Trophoblast cell (in vitro differentiated cells and primary cell): ENCODE measurements around the gene OPCML.

Experiments
- DNase-seq, 2 donors: peaks; one replicate each; pipeline ENCODE4 v3.0.0-alpha.2; 2016
- H2AFZ ChIP-seq: 2 replicates; pipeline ENCODE4 v1.6.1; 2013; ENCODE audit warnings: low read length, moderate library complexity, mild to moderate bottlenecking; ENCODE audit not compliant: insufficient read depth, poor library complexity
- H2AK5ac ChIP-seq: 2 replicates; pipeline ENCODE4 v1.6.1; 2013; ENCODE audit warnings: mild to moderate bottlenecking, low read length
- H2BK120ac ChIP-seq: 2 replicates; pipeline ENCODE4 v1.6.1; 2013; ENCODE audit warnings: low read length, mild to moderate bottlenecking, moderate library complexity; ENCODE audit not compliant: insufficient read depth, poor library complexity
- H2BK12ac ChIP-seq: 2 replicates; pipeline ENCODE4 v1.6.1; 2013; ENCODE audit warnings: mild to moderate bottlenecking, low read length, moderate library complexity
- H2BK5ac ChIP-seq: 2 replicates; pipeline ENCODE4 v1.6.1; 2013; ENCODE audit warnings: low read length, low read depth, moderate library complexity, mild to moderate bottlenecking; ENCODE audit not compliant: poor library complexity
- H3K14ac ChIP-seq: 2 replicates; pipeline ENCODE4 v1.6.1; 2013; ENCODE audit warnings: mild to moderate bottlenecking, low read length
- H3K18ac ChIP-seq: 2 replicates; pipeline ENCODE4 v1.6.1; 2013; ENCODE audit warnings: mild to moderate bottlenecking, low read length
- H3K23ac ChIP-seq: 2 replicates; pipeline ENCODE4 v1.6.1; 2013; ENCODE audit warnings: low read length
- H3K27ac ChIP-seq: 2 replicates; pipeline ENCODE4 v1.5.1; 2013; ENCODE audit warnings: low read depth, mild to moderate bottlenecking, inconsistent platforms, low read length, moderate library complexity
- H3K27me3 ChIP-seq: 2 replicates; pipeline ENCODE4 v1.6.1; 2013; ENCODE audit warnings: inconsistent platforms, mild to moderate bottlenecking, low read length, moderate library complexity; ENCODE audit not compliant: insufficient read depth
- H3K36me3 ChIP-seq, 2 experiments: 1 replicate in 1 of 2; 2 replicates in 1 of 2; pipeline ENCODE4 v1.6.1; 2013; ENCODE audit warnings: low read length in 2 of 2, mild to moderate bottlenecking in 2 of 2, moderate library complexity in 1 of 2; ENCODE audit not compliant: insufficient read depth in 2 of 2, control insufficient read depth in 1 of 2
- H3K4ac ChIP-seq: 2 replicates; pipeline ENCODE4 v1.6.1; 2013; ENCODE audit warnings: low read depth, mild to moderate bottlenecking, low read length, moderate library complexity
- H3K4me1 ChIP-seq, 2 experiments: 1 replicate in 1 of 2; 2 replicates in 1 of 2; pipeline ENCODE4 v1.6.1; 2013; ENCODE audit warnings: low read length in 2 of 2, mild to moderate bottlenecking in 2 of 2, moderate library complexity in 1 of 2; ENCODE audit not compliant: insufficient read depth in 2 of 2, control insufficient read depth in 1 of 2
- H3K4me2 ChIP-seq: 2 replicates; pipeline ENCODE4 v1.6.1; 2013; ENCODE audit warnings: inconsistent platforms, mild to moderate bottlenecking, low read length, moderate library complexity
- H3K4me3 ChIP-seq: 2 replicates; pipeline ENCODE4 v1.5.1; 2013; ENCODE audit warnings: mild to moderate bottlenecking, low read depth, low read length, inconsistent platforms
- H3K79me1 ChIP-seq: one replicate; pipeline ENCODE4 v1.6.1; 2013; ENCODE audit warnings: low read length
- H3K79me2 ChIP-seq: 2 replicates; pipeline ENCODE4 v1.6.1; 2013; ENCODE audit warnings: low read length, mild to moderate bottlenecking; ENCODE audit not compliant: control insufficient read depth, insufficient read depth, poor library complexity
- H3K9ac ChIP-seq: 2 replicates; pipeline ENCODE4 v1.6.1; 2013; ENCODE audit warnings: mild to moderate bottlenecking, low read length
- H3K9me3 ChIP-seq: 2 replicates; pipeline ENCODE4 v1.6.1; 2013; ENCODE audit warnings: low read depth, mild to moderate bottlenecking, control low read depth, inconsistent platforms, low read length; ENCODE audit not compliant: insufficient read depth
- H4K12ac ChIP-seq: 2 replicates; pipeline ENCODE4 v1.6.1; 2013; ENCODE audit warnings: low read depth, mild to moderate bottlenecking, low read length, moderate library complexity
- H4K8ac ChIP-seq: 2 replicates; pipeline ENCODE4 v1.6.1; 2013; ENCODE audit warnings: low read depth, mild to moderate bottlenecking, low read length, moderate library complexity
- H4K91ac ChIP-seq: one replicate; pipeline ENCODE4 v1.6.1; 2013; ENCODE audit warnings: low read depth, mild to moderate bottlenecking, low read length, moderate library complexity
- WGBS: extraction: QIAGEN DNeasy Blood & Tissue Kit; methylation state at CpG from one replicate; pipeline ENCODE4 v1.1.7; 2013; ENCODE audit warnings: missing lambda C conversion rate; ENCODE audit not compliant: insufficient read length, insufficient coverage; ENCODE audit errors: extremely low coverage; 5-methylcytosine and 5-hydroxymethylcytosine counted together

Gene OPCML

DNA sequence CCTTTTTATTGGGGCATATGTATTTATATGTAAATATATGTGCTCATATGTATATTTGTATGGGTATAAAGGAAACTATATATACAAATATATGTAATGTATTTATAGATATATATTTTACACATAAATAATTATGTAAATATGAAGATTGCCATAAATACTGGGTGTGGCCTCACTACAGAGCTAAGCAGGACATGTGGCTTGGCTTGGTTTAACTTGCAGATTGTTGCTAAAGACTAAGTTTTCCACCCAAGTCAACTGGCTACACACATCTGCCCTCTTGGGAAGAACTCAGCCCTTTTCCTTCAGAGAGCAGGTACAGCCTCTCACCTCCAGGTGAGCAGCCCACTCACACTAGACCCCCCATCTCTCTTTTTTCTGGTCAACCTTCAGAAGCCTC lies 315.5 kb downstream of the OPCML start:
- Histone ChIP-seq H3K4ac (no peak overlapping the region), H2BK120ac (no peak overlapping the region), H3K4me3 (no peak overlapping the region), H2BK12ac (no peak overlapping the region), H3K4me1 (peaks cover 6 to 8% of the 10 kb centered on the region in 2 experiments), H4K12ac (no peak overlapping the region), H3K79me1 (peaks cover 3% of the 10 kb centered on the region), H3K79me2 (no peaks in the 10 kb centered on the region), H3K23ac (no peak overlapping the region), H3K36me3 (no peaks in the 10 kb centered on the region), H2BK5ac (no peak overlapping the region), H3K18ac (no peak overlapping the region), H2AK5ac (no peak overlapping the region), H3K4me2 (no peak overlapping the region), H3K27ac (no peak overlapping the region), H3K9ac (no peak overlapping the region), H3K9me3 (no peaks in the 10 kb centered on the region), H4K91ac (no peak overlapping the region), H4K8ac (no peak overlapping the region), H3K14ac (no peak overlapping the region), H2AFZ (no peak overlapping the region), H3K27me3 (no peaks in the 10 kb centered on the region)
- no peak for DNase-seq

DNA sequence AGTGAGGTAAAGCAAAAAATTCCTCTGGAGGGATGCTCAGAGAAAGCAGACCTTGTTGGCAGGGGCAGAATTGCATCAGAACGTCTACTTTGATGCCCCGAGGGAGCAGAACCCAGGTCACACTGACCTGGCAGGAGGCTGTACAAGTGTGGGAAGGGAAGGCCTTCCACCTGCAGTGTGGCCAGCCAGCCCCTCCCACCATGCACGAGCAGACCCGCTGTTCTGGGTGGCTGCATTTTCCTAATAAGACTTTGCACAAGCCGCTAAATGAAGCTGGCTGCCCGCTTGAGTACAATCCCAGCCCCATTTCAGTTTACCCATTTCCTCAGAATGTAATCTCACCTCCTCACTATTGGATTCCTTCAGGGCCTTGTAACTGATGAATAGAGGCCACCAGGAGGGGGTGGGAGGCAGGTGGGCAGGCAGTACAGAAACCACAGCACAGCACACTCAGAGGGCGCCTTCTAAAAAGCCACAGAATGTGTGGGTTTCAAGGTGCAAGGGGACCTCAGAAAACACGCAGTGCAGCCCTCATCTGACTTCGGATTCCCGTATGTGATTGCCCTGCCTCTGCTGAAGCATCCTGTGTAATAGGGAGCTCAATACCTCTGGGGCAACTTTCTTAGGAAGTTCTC lies 316.6 kb downstream of the OPCML start:
- Histone ChIP-seq H3K23ac (no peak overlapping the region), H3K27me3 (no peaks in the 10 kb centered on the region), H3K9ac (no peak overlapping the region), H3K4me1 (peaks cover 6 to 8% of the 10 kb centered on the region in 2 experiments), H4K91ac (no peak overlapping the region), H3K27ac (no peak overlapping the region), H2AFZ (no peak overlapping the region), H3K4me2 (no peak overlapping the region), H3K36me3 (no peaks in the 10 kb centered on the region), H4K8ac (no peak overlapping the region), H2BK12ac (no peak overlapping the region), H2AK5ac (no peak overlapping the region), H4K12ac (no peak overlapping the region), H2BK5ac (no peak overlapping the region), H3K9me3 (no peaks in the 10 kb centered on the region), H3K4ac (no peak overlapping the region), H3K14ac (no peak overlapping the region), H3K4me3 (no peak overlapping the region), H3K18ac (no peak overlapping the region), H3K79me1 (peaks cover 3% of the 10 kb centered on the region), H2BK120ac (no peak overlapping the region), H3K79me2 (no peaks in the 10 kb centered on the region)
- DNase-seq: no peak
- no CpG with 5 or more reads among the region's 10 CpGs for WGBS

DNA sequence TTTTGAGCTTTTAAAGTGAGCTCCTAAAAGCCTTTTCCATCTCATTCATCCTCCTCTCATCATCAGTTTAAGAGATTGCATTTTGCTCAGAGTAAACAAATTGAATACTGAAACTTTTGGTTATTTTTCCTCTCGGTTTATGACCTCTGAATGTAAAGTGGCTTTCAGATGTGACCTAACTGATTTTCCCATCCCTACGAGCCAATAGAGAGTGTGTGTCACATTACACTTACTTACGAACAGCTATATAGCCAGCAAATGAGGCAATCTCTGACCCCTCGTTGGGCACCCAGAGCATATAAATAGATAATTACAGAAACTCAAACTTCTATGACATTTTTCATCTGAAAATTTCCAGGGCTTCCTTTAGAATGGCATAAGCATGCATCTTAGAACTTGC lies 317.7 kb downstream of the OPCML start:
- Histone ChIP-seq H3K36me3 (no peaks in the 10 kb centered on the region), H3K4me2 (no peak overlapping the region), H3K18ac (no peak overlapping the region), H3K79me1 (no peaks in the 10 kb centered on the region), H4K91ac (no peak overlapping the region), H3K23ac (no peak overlapping the region), H2BK12ac (no peak overlapping the region), H2AFZ (no peak overlapping the region), H4K12ac (no peak overlapping the region), H2AK5ac (no peak overlapping the region), H4K8ac (no peak overlapping the region), H3K9me3 (no peaks in the 10 kb centered on the region), H3K79me2 (no peaks in the 10 kb centered on the region), H3K27ac (no peak overlapping the region), H3K4ac (no peak overlapping the region), H2BK5ac (no peak overlapping the region), H3K27me3 (no peaks in the 10 kb centered on the region), H2BK120ac (no peak overlapping the region), H3K4me3 (no peak overlapping the region), H3K9ac (no peak overlapping the region), H3K4me1 (no peaks in the 10 kb centered on the region), H3K14ac (no peak overlapping the region)
- no CpG with 5 or more reads among the region's 4 CpGs for WGBS
- no peak for DNase-seq

DNA sequence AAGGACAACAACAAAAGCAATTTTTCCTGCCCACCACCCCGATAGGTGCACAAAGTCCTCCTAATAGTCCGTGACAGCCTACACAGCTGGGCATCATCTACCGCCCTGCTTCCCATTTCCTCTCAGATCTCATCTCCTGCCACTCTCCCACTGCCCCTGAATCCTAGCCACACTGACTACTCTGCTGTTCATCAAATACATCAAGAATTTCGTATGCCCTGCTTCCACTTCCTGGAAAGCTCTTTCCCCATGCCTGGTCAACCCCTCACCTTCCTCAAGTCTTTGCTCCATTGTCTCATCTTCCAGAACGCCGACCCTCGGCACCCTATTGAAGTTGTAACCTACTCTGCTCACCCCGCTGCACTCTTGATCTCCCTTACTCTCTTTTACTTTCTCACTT lies 320.1 kb downstream of the OPCML start:
- Histone ChIP-seq H3K9me3 (no peaks in the 10 kb centered on the region), H2AFZ (no peak overlapping the region), H3K4me1 (no peaks in the 10 kb centered on the region), H2BK12ac (no peak overlapping the region), H3K79me2 (no peaks in the 10 kb centered on the region), H2AK5ac (no peak overlapping the region), H3K36me3 (no peaks in the 10 kb centered on the region), H3K14ac (no peak overlapping the region), H3K27me3 (no peaks in the 10 kb centered on the region), H3K27ac (no peak overlapping the region), H3K23ac (no peak overlapping the region), H4K12ac (no peak overlapping the region), H3K79me1 (no peaks in the 10 kb centered on the region), H3K4ac (no peak overlapping the region), H2BK120ac (no peak overlapping the region), H3K18ac (no peak overlapping the region), H3K4me2 (no peak overlapping the region), H2BK5ac (no peak overlapping the region), H4K8ac (no peak overlapping the region), H3K9ac (no peak overlapping the region), H3K4me3 (no peak overlapping the region), H4K91ac (no peak overlapping the region)
- no peak for DNase-seq
- no CpG with 5 or more reads among the region's 8 CpGs for WGBS
